HG03025 (cell line): ENCODE measurements around the gene DEPP1.

ENCODE experiments used
- ATAC-seq: cut with Tn5 transposase; IDR thresholded peaks from one replicate; pipeline ENCODE4 v1.9.1; 2021; ENCODE audit warnings: mild to moderate bottlenecking, moderate library complexity; ENCODE audit not compliant: unreplicated experiment, low FRiP score

Gene DEPP1

GRCh38 chr10:44968500-44969400, 9.9 kb downstream of the DEPP1 start:
- ATAC-seq: no peak

- ATAC-seq: no peak
Measured at GRCh38 chr10:44968091-44968490, 10.5 kb downstream of the DEPP1 start.

- ATAC-seq: no peak
Measured at GRCh38 chr10:44967616-44968015, 11.0 kb downstream of the DEPP1 start.

- ATAC-seq: no peak
Measured at GRCh38 chr10:44966816-44967509, 11.6 kb downstream of the DEPP1 start.

GRCh38 chr10:44966129-44966815, 12.3 kb downstream of the DEPP1 start:
- no peak for ATAC-seq

- ATAC-seq: no peak
Measured at GRCh38 chr10:44965651-44966097, 12.9 kb downstream of the DEPP1 start.

- ATAC-seq: no peak
Measured at GRCh38 chr10:44965104-44965503, 13.5 kb downstream of the DEPP1 start.

- ATAC-seq: no peak
Measured at GRCh38 chr10:44963772-44964633, 14.6 kb downstream of the DEPP1 start.

- no peak for ATAC-seq
Measured at GRCh38 chr10:44962870-44963738, 15.5 kb downstream of the DEPP1 start.

GRCh38 chr10:44961931-44962750, 16.5 kb downstream of the DEPP1 start:
- no peak for ATAC-seq

GRCh38 chr10:44961230-44961571, 17.4 kb downstream of the DEPP1 start:
- ATAC-seq: no peak

GRCh38 chr10:44960482-44961229, 18.0 kb downstream of the DEPP1 start:
- no peak for ATAC-seq

- no peak for ATAC-seq
Measured at GRCh38 chr10:44960088-44960460, 18.5 kb downstream of the DEPP1 start.

- ATAC-seq: peak; percentile 96
Measured at GRCh38 chr10:44959247-44960087, 19.1 kb downstream of the DEPP1 start, which contains the start of gene RASSF4. Gene RASSF4, plus strand, starts transcription at chr10:44959802. Its CDS starts 10,401 bp downstream, at chr10:44970203.

GRCh38 chr10:44958898-44959246, 19.7 kb downstream of the DEPP1 start:
- no peak for ATAC-seq

GRCh38 chr10:44958196-44958897, 20.3 kb downstream of the DEPP1 start:
- no peak for ATAC-seq
